H9 (cell line): Measurements from ENCODE around the gene TGIF1. TPM values are rescaled to one million over a fixed set of nuclear protein-coding genes. Genes with fewer than 3 reads are reported as not detected.

Experiments used
- DNase-seq: peaks from one replicate; pipeline ENCODE4 v3.0.0-alpha.2; 2017
- H2AFZ ChIP-seq: one replicate; pipeline ENCODE4 v1.6.1; 2013; ENCODE audit warnings: mild to moderate bottlenecking, low read length, control low read depth, moderate library complexity
- H2AK5ac ChIP-seq: 2 replicates; pipeline ENCODE4 v1.6.1; 2013; ENCODE audit warnings: low read length, control low read depth, mixed read lengths; ENCODE audit not compliant: insufficient read length
- H2BK120ac ChIP-seq: one replicate; pipeline ENCODE4 v1.6.1; 2013; ENCODE audit warnings: low read depth, mild to moderate bottlenecking, low read length, control low read depth, inconsistent platforms; ENCODE audit not compliant: poor library complexity, severe bottlenecking
- H2BK12ac ChIP-seq: 2 replicates; pipeline ENCODE4 v1.6.1; 2013; ENCODE audit warnings: low read length, control low read depth, mixed read lengths, low read depth; ENCODE audit not compliant: insufficient read length
- H2BK15ac ChIP-seq: 2 replicates; pipeline ENCODE4 v1.6.1; 2013; ENCODE audit warnings: low read depth, low read length, control low read depth
- H2BK20ac ChIP-seq: one replicate; pipeline ENCODE4 v1.6.1; 2013; ENCODE audit warnings: low read depth, mild to moderate bottlenecking, low read length, control low read depth, inconsistent platforms; ENCODE audit not compliant: poor library complexity, severe bottlenecking
- H2BK5ac ChIP-seq: 2 replicates; pipeline ENCODE4 v1.6.1; 2013; ENCODE audit warnings: low read length, control low read depth, mixed read lengths; ENCODE audit not compliant: insufficient read length
- H3K14ac ChIP-seq: 2 replicates; pipeline ENCODE4 v1.6.1; 2013; ENCODE audit warnings: low read length, control low read depth; ENCODE audit not compliant: insufficient read depth
- H3K18ac ChIP-seq: 2 replicates; pipeline ENCODE4 v1.6.1; 2013; ENCODE audit warnings: low read depth, mild to moderate bottlenecking, mixed read lengths, low read length, control low read depth; ENCODE audit not compliant: insufficient read length
- H3K23ac ChIP-seq: 2 replicates; pipeline ENCODE4 v1.6.1; 2013; ENCODE audit warnings: low read length, control low read depth, mixed read lengths, low read depth; ENCODE audit not compliant: insufficient read length
- H3K23me2 ChIP-seq: 2 replicates; pipeline ENCODE4 v1.6.1; 2013; ENCODE audit warnings: low read depth, mild to moderate bottlenecking, mixed read lengths, low read length, control low read depth; ENCODE audit not compliant: insufficient read length, poor library complexity, severe bottlenecking
- H3K27ac ChIP-seq: 2 replicates; pipeline ENCODE4 v1.5.1; 2013; ENCODE audit warnings: low read length, control low read depth, mixed read lengths, low read depth; ENCODE audit not compliant: insufficient read length
- H3K27me3 ChIP-seq: 2 replicates; pipeline ENCODE4 v1.6.1; 2013; ENCODE audit warnings: low read length, control low read depth, inconsistent platforms; ENCODE audit not compliant: insufficient read depth
- H3K4ac ChIP-seq: 2 replicates; pipeline ENCODE4 v1.6.1; 2013; ENCODE audit warnings: low read depth, mild to moderate bottlenecking, control low read depth, inconsistent platforms, low read length, moderate library complexity
- H3K4me1 ChIP-seq: 2 replicates; pipeline ENCODE4 v1.6.1; 2013; ENCODE audit warnings: low read length, control low read depth, inconsistent platforms; ENCODE audit not compliant: insufficient read depth
- H3K4me2 ChIP-seq: 2 replicates; pipeline ENCODE4 v1.6.1; 2013; ENCODE audit warnings: low read length, control low read depth, mixed read lengths; ENCODE audit not compliant: insufficient read length, insufficient read depth
- H3K56ac ChIP-seq: 2 replicates; pipeline ENCODE4 v1.6.1; 2013; ENCODE audit warnings: low read depth, mild to moderate bottlenecking, mixed read lengths, low read length, control low read depth; ENCODE audit not compliant: insufficient read length
- H3K79me1 ChIP-seq: 2 replicates; pipeline ENCODE4 v1.6.1; 2013; ENCODE audit warnings: low read depth, mild to moderate bottlenecking, moderate library complexity, low read length, control low read depth, inconsistent platforms; ENCODE audit not compliant: insufficient read depth, poor library complexity, severe bottlenecking
- H3K79me2 ChIP-seq: 2 replicates; pipeline ENCODE4 v1.6.1; 2013; ENCODE audit warnings: low read length, control low read depth, inconsistent platforms; ENCODE audit not compliant: insufficient read depth
- H3K9ac ChIP-seq: 2 replicates; pipeline ENCODE4 v1.6.1; 2013; ENCODE audit warnings: low read length, control low read depth, mixed read lengths; ENCODE audit not compliant: insufficient read length; ENCODE audit errors: extremely low read depth
- H3K9me3 ChIP-seq: one replicate; pipeline ENCODE4 v1.6.1; 2013; ENCODE audit warnings: low read depth, low read length, inconsistent platforms; ENCODE audit not compliant: control insufficient read depth
- H3T11ph ChIP-seq: one replicate; pipeline ENCODE4 v1.6.1; 2013; ENCODE audit warnings: mild to moderate bottlenecking, low read length, control low read depth, inconsistent platforms
- H4K20me1 ChIP-seq: one replicate; pipeline ENCODE4 v1.6.1; 2013; ENCODE audit not compliant: control insufficient read depth, insufficient read length, insufficient read depth
- H4K5ac ChIP-seq: 2 replicates; pipeline ENCODE4 v1.6.1; 2013; ENCODE audit warnings: low read depth, mild to moderate bottlenecking, mixed read lengths, low read length, control low read depth; ENCODE audit not compliant: insufficient read length
- H4K8ac ChIP-seq: replicated peaks from 2 replicates; pipeline ENCODE4 v1.6.1; 2013; ENCODE audit warnings: low read length, control low read depth, mixed read lengths, low read depth; ENCODE audit not compliant: insufficient read length
- H4K91ac ChIP-seq: 2 replicates; pipeline ENCODE4 v1.6.1; 2013; ENCODE audit warnings: low read depth, mild to moderate bottlenecking, moderate library complexity, mixed read lengths, low read length, control low read depth; ENCODE audit not compliant: insufficient read length
- H3K27ac Mint-ChIP-seq, 3 experiments: 2 replicates in 2 of 3; 3 replicates in 1 of 3; pipeline ENCODE4 v1.8.0; 2020 to 2021; ENCODE audit warnings: mixed read lengths in 3 of 3, mild to moderate bottlenecking in 1 of 3, moderate library complexity in 1 of 3
- H3K27me3 Mint-ChIP-seq: 2 replicates; pipeline ENCODE4 v1.8.0; 2021; ENCODE audit warnings: low read depth, mild to moderate bottlenecking, moderate library complexity, mixed read lengths
- H3K36me3 Mint-ChIP-seq, 3 experiments: 2 replicates in 2 of 3; 3 replicates in 1 of 3; pipeline ENCODE4 v1.8.0; 2020 to 2021; ENCODE audit warnings: low read depth in 3 of 3, mixed read lengths in 3 of 3; ENCODE audit not compliant: insufficient read depth in 1 of 3
- H3K4me1 Mint-ChIP-seq, 2 experiments: 2 replicates each; pipeline ENCODE4 v1.8.0; 2020; ENCODE audit warnings: mixed read lengths in 2 of 2
- H3K4me3 Mint-ChIP-seq, 2 experiments: 2 replicates in 1 of 2; 3 replicates in 1 of 2; pipeline ENCODE4 v1.8.0; 2020 to 2021; ENCODE audit warnings: mild to moderate bottlenecking in 2 of 2, mixed read lengths in 2 of 2, moderate library complexity in 1 of 2
- H3K9me3 Mint-ChIP-seq, 2 experiments: 2 replicates in 1 of 2; 3 replicates in 1 of 2; pipeline ENCODE4 v1.8.0; 2020; ENCODE audit warnings: mild to moderate bottlenecking in 2 of 2, mixed read lengths in 2 of 2, moderate library complexity in 1 of 2
- CTCF ChIP-seq: fragments of 200-600 bp; sonication (generic); conservative IDR thresholded peaks from 3 replicates; pipeline ENCODE4 v1.8.0; 2021; ENCODE audit warnings: antibody characterized with exemption, mild to moderate bottlenecking
- WGBS: extraction: QIAGEN DNeasy Blood & Tissue Kit; methylation state at CpG from one replicate; pipeline ENCODE4 v1.1.7; 2013; ENCODE audit warnings: missing lambda C conversion rate, low lambda C conversion rate, mixed read lengths; ENCODE audit not compliant: insufficient read length; ENCODE audit errors: extremely low coverage; 5-methylcytosine and 5-hydroxymethylcytosine counted together
- total RNA-seq: library from RNA; stranded (reverse); gene quantifications from 2 replicates; pipeline ENCODE4 v1.2.1, GENCODE V29; 2021

Gene TGIF1
- total RNA-seq, 1 experiment from 2014 or later: 261 TPM

DNA sequence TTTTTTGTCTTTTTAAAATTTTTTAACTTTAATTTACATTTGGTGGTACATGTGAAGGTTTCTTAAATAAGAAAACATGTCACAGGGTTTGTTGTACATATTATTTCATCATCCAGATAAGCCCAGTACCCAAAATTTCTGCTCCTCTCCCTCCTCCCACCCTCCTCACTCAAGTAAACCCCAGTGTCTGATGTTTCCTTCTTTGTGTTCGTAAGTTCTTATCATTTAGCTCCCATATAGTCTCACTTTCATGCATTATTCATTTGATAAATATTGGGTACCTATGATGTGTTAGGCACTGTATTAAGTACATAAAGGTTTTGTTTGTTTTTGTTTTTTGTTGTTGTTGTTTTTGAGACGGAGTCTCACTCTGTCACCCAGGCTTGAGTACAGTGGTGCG, 5.7 kb upstream of the TGIF1 start:
- H3K36me3 Mint-ChIP-seq: no peaks in the 10 kb centered on the region
- H3K9me3 Mint-ChIP-seq: no peaks in the 10 kb centered on the region
- no peak overlapping the region for H4K8ac ChIP-seq
- no peak overlapping the region for H3K9ac ChIP-seq
- no peak overlapping the region for H2BK12ac ChIP-seq
- no peak overlapping the region for H2AFZ ChIP-seq
- H3K4me2 ChIP-seq: no peak overlapping the region
- no peaks in the 10 kb centered on the region for H4K20me1 ChIP-seq
- H3K27ac Mint-ChIP-seq: peak overlapping the region in 1 of 3 experiments; percentile 64; a peak in 1 of 7 replicates
- no peak for DNase-seq
- H4K5ac ChIP-seq: no peak overlapping the region
- peaks cover 12% of the 10 kb centered on the region for H3K23me2 ChIP-seq
- no peak overlapping the region for H3K18ac ChIP-seq
- WGBS: no CpG with 5 or more reads among the region's 3 CpGs
- no peak overlapping the region for H2BK5ac ChIP-seq
- no peak overlapping the region for H3K23ac ChIP-seq
- H2AK5ac ChIP-seq: no peak overlapping the region
- no peak overlapping the region for H3K4me3 Mint-ChIP-seq
- no peak overlapping the region for H3K14ac ChIP-seq
- no peaks in the 10 kb centered on the region for H3K79me1 ChIP-seq
- no peak overlapping the region for H4K91ac ChIP-seq
- no peak overlapping the region for H3K27ac ChIP-seq
- H3K27me3 Mint-ChIP-seq: no peaks in the 10 kb centered on the region
- no peak overlapping the region for H3T11ph ChIP-seq
- peaks cover 2% of the 10 kb centered on the region; the same call in 1 of the 2 replicates for H3K79me2 ChIP-seq
- H2BK15ac ChIP-seq: no peak overlapping the region
- no peak overlapping the region for H2BK20ac ChIP-seq
- no peak overlapping the region for H3K4ac ChIP-seq
- H3K9me3 ChIP-seq: no peaks in the 10 kb centered on the region
- H3K4me1 Mint-ChIP-seq: peaks cover 45 to 63% of the 10 kb centered on the region in 2 experiments
- no peak for TF ChIP-seq CTCF
- H3K56ac ChIP-seq: no peak overlapping the region
- H3K27me3 ChIP-seq: no peaks in the 10 kb centered on the region
- peaks cover 13% of the 10 kb centered on the region for H3K4me1 ChIP-seq
- H2BK120ac ChIP-seq: no peak overlapping the region
